HEK293 (cell line): Measurements from ENCODE around the gene WDR5B.
A peak's percentile ranks its signal among the peaks of the same experiment; 100 is the strongest.

ENCODE experiments used
- CTCF ChIA-PET: fragments of 350-600 bp; formaldehyde crosslinking; extraction: SDS; loops from one replicate; lab custom pipeline; 2021; ENCODE audit warnings: antibody characterized with exemption; lab: Yijun Ruan, JAX
- POLR2A ChIA-PET: fragments of 300-600 bp; formaldehyde crosslinking; extraction: SDS; loops from one replicate; lab custom pipeline; 2020; ENCODE audit warnings: antibody characterized with exemption, inconsistent platforms; lab: Yijun Ruan, JAX
- H3K27ac ChIP-seq: fragments of 200-500 bp; sonication (Bioruptor generic); 2 replicates; pipeline ENCODE4 v1.5.1; 2014; ENCODE audit warnings: low read depth, low read length, control low read depth, inconsistent platforms; ENCODE audit errors: extremely low read depth
- H3K36me3 ChIP-seq, 2 experiments: fragments of 200-500 bp in 1 of 2; sonication (Bioruptor generic) in 1 of 2; 1 replicate in 1 of 2; 2 replicates in 1 of 2; pipeline ENCODE4 v1.5.1; 2014 to 2017; ENCODE audit warnings: inconsistent platforms in 2 of 2, low read length in 2 of 2; ENCODE audit not compliant: control insufficient read depth in 2 of 2, insufficient read depth in 1 of 2
- H3K4me1 ChIP-seq: fragments of 200-500 bp; sonication (Bioruptor generic); 2 replicates; pipeline ENCODE4 v1.5.1; 2014; ENCODE audit warnings: mild to moderate bottlenecking, low read length, inconsistent platforms; ENCODE audit not compliant: control insufficient read depth, insufficient read depth
- H3K4me3 ChIP-seq: 2 replicates; pipeline ENCODE4 v1.5.1; 2011; ENCODE audit warnings: low read depth, mild to moderate bottlenecking, control low read depth, low read length, moderate library complexity
- H3K9me3 ChIP-seq: fragments of 200-500 bp; sonication (Bioruptor generic); 2 replicates; pipeline ENCODE4 v1.5.1; 2014; ENCODE audit warnings: low read depth, low read length, inconsistent platforms; ENCODE audit not compliant: control insufficient read depth, insufficient read depth
- FEZF1 ChIP-seq: fragments of 450-650 bp; formaldehyde crosslinking; IDR thresholded peaks from 2 replicates; pipeline ENCODE4 v1.5.1; 2016; ENCODE audit warnings: missing biosample characterization, missing genetic modification characterization
- GLIS2 ChIP-seq: fragments of 450-650 bp; formaldehyde crosslinking; IDR thresholded peaks from 2 replicates; pipeline ENCODE4 v1.5.1; 2016; ENCODE audit warnings: missing biosample characterization, missing genetic modification characterization
- PRDM1 ChIP-seq: fragments of 450-650 bp; formaldehyde crosslinking; IDR thresholded peaks from 2 replicates; pipeline ENCODE4; 2016; ENCODE audit warnings: missing biosample characterization, missing genetic modification characterization
- PRDM10 ChIP-seq: fragments of 450-650 bp; formaldehyde crosslinking; IDR thresholded peaks from 2 replicates; pipeline ENCODE4 v1.5.1; 2016; ENCODE audit warnings: missing biosample characterization, missing genetic modification characterization
- SALL2 ChIP-seq: fragments of 450-650 bp; formaldehyde crosslinking; IDR thresholded peaks from 2 replicates; pipeline ENCODE4 v1.5.0; 2017; ENCODE audit warnings: missing biosample characterization, mild to moderate bottlenecking, missing genetic modification characterization, borderline replicate concordance
- SP3 ChIP-seq: fragments of 450-650 bp; formaldehyde crosslinking; IDR thresholded peaks from 2 replicates; pipeline ENCODE4 v1.5.1; 2016; ENCODE audit warnings: missing biosample characterization, missing genetic modification characterization
- SP7 ChIP-seq: fragments of 450-650 bp; formaldehyde crosslinking; IDR thresholded peaks from 2 replicates; pipeline ENCODE4 v1.5.1; 2016; ENCODE audit warnings: missing biosample characterization, missing genetic modification characterization
- ZBTB20 ChIP-seq: fragments of 450-650 bp; formaldehyde crosslinking; IDR thresholded peaks from 2 replicates; pipeline ENCODE4 v1.5.1; 2016; ENCODE audit warnings: missing biosample characterization, missing genetic modification characterization
- ZBTB26 ChIP-seq: fragments of 450-650 bp; formaldehyde crosslinking; optimal IDR thresholded peaks from 2 replicates; pipeline ENCODE3; 2016; ENCODE audit warnings: missing biosample characterization, mild to moderate bottlenecking, missing genetic modification characterization
- ZBTB8A ChIP-seq: fragments of 450-650 bp; formaldehyde crosslinking; IDR thresholded peaks from 2 replicates; pipeline ENCODE4 v1.5.1; 2016; ENCODE audit warnings: missing biosample characterization, missing genetic modification characterization
- ZNF175 ChIP-seq: fragments of 450-650 bp; formaldehyde crosslinking; IDR thresholded peaks from 2 replicates; pipeline ENCODE4 v1.5.1; 2016; ENCODE audit warnings: missing biosample characterization, missing genetic modification characterization
- ZNF2 ChIP-seq: fragments of 450-650 bp; formaldehyde crosslinking; IDR thresholded peaks from 2 replicates; pipeline ENCODE4 v1.5.1; 2016; ENCODE audit warnings: missing biosample characterization, missing genetic modification characterization
- ZNF302 ChIP-seq: fragments of 450-650 bp; formaldehyde crosslinking; IDR thresholded peaks from 2 replicates; pipeline ENCODE4 v1.5.1; 2016; ENCODE audit warnings: missing biosample characterization, missing genetic modification characterization, low read depth
- ZNF501 ChIP-seq: fragments of 450-650 bp; formaldehyde crosslinking; IDR thresholded peaks from 2 replicates; pipeline ENCODE4 v1.5.1; 2016; ENCODE audit warnings: missing biosample characterization, missing genetic modification characterization
- ZNF658 ChIP-seq: fragments of 450-650 bp; formaldehyde crosslinking; IDR thresholded peaks from 2 replicates; pipeline ENCODE4; 2016; ENCODE audit warnings: missing biosample characterization, missing genetic modification characterization
- TF ChIP-seq, protein P1 (sequence below): fragments of 450-650 bp; formaldehyde crosslinking; IDR thresholded peaks from 2 replicates; pipeline ENCODE4 v1.5.1; 2016; ENCODE audit warnings: missing biosample characterization, missing genetic modification characterization
- TF ChIP-seq, protein P2 (sequence below): fragments of 450-650 bp; formaldehyde crosslinking; IDR thresholded peaks from 2 replicates; pipeline ENCODE4 v1.5.1; 2016; ENCODE audit warnings: missing biosample characterization, missing genetic modification characterization

WDR5B gene

GRCh38 chr3:122382888-122383666 lies 32.8 kb downstream of the WDR5B start, which contains the start of gene MIX23 (continued):
- peak; percentile 55 for TF ChIP-seq PRDM10 (tag by site-specific recombination)
- TF ChIP-seq PRDM1 (tag by site-specific recombination), result peak; percentile 62; the same call in 1 of the 2 replicates
- TF ChIP-seq SP3 (tag by site-specific recombination), result 0 out of 2 replicates have a peak, but pooled peaks have one; percentile 43
- TF ChIP-seq ZBTB8A (tag by site-specific recombination), result 0 out of 2 replicates have a peak, but pooled peaks have one; percentile 18
- peak; percentile 33; the same call in 1 of the 2 replicates for TF ChIP-seq GLIS2 (tag by site-specific recombination)
- TF ChIP-seq, protein P1, sequence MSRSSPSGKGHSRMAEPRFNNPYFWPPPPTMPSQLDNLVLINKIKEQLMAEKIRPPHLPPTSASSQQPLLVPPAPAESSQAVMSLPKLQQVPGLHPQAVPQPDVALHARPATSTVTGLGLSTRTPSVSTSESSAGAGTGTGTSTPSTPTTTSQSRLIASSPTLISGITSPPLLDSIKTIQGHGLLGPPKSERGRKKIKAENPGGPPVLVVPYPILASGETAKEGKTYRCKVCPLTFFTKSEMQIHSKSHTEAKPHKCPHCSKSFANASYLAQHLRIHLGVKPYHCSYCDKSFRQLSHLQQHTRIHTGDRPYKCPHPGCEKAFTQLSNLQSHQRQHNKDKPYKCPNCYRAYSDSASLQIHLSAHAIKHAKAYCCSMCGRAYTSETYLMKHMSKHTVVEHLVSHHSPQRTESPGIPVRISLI (tag by site-specific recombination), result no peak
- peak; percentile 23 for TF ChIP-seq ZBTB20 (tag by site-specific recombination)
- peak; percentile 22 for TF ChIP-seq ZBTB26
- TF ChIP-seq SP7, result 0 out of 2 replicates have a peak, but pooled peaks have one; percentile 23
- no peak for TF ChIP-seq FEZF1 (tag by site-specific recombination)
- TF ChIP-seq, protein P2, sequence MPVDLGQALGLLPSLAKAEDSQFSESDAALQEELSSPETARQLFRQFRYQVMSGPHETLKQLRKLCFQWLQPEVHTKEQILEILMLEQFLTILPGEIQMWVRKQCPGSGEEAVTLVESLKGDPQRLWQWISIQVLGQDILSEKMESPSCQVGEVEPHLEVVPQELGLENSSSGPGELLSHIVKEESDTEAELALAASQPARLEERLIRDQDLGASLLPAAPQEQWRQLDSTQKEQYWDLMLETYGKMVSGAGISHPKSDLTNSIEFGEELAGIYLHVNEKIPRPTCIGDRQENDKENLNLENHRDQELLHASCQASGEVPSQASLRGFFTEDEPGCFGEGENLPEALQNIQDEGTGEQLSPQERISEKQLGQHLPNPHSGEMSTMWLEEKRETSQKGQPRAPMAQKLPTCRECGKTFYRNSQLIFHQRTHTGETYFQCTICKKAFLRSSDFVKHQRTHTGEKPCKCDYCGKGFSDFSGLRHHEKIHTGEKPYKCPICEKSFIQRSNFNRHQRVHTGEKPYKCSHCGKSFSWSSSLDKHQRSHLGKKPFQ, result peak; percentile 100
- peak; percentile 51; the same call in 1 of the 2 replicates for TF ChIP-seq ZNF501 (tag by site-specific recombination)
- TF ChIP-seq ZNF2 (tag by site-specific recombination), result 0 out of 2 replicates have a peak, but pooled peaks have one; percentile 40
- TF ChIP-seq, all 188 proteins: peak for 20

DNA sequence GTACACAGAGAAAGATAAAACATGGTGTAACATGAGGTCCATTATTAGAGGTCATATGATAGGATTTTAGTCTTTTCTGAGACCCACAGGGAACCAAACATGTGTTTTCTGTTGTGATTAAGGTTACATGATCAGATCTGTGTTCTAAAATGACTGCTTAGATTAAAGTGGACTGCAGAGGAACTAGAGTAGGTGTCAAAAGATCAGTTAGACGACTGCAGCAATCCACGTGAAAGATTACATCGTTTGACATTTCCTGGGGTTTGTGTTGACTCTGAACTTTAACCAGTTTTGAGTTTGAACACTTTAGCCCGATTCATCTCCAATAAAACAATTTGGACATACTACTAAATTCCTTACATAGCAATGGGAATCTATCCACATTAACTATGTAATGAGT lies 37.9 kb downstream of the WDR5B start:
- no peak overlapping the region for H3K27ac ChIP-seq
- H3K9me3 ChIP-seq, result no peaks in the 10 kb centered on the region
- no peaks in the 10 kb centered on the region for H3K4me1 ChIP-seq
- ChIA-PET CTCF (no interaction called here), POLR2A (no interaction called here)
- H3K36me3 ChIP-seq, result peaks cover 0 to 16% of the 10 kb centered on the region in 2 experiments; a peak in 2 of 3 replicates
- no peak overlapping the region for H3K4me3 ChIP-seq
- TF ChIP-seq ZNF302 (no peak), ZNF658 (tag by site-specific recombination) (no peak), SALL2 (tag by site-specific recombination) (no peak), ZNF175 (tag by site-specific recombination) (no peak)
- TF ChIP-seq, all 188 proteins: peak for 0
